Measurements from ENCODE around the gene DNTT. TPM values are rescaled to one million over a fixed set of nuclear protein-coding genes. Genes with fewer than 3 reads are reported as not detected.
A peak's percentile ranks its signal among the peaks of the same experiment; 100 is the strongest.

DNTT gene
- total RNA-seq, 2 experiments from 2014 or later: 0.16 to 0.32 TPM

DNA sequence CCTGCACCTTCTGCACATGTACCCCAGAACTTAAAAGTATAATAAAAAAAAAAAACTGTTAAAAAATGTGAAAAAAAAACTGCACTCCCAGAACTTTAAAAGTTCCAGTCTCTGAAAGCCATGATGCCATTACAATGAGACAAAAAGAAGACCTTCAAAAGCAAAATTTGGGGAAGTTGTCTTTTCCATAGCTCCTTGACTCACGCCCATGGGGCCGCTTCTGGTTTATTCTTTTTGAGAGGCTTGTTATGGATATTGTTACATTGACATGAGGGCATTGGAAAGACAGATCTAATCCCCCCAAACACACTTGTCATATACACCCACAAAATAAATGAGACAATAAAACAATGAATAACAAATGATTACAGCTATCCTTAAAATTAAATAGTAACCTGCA, 33.7 kb upstream of the DNTT start:
- Histone ChIP-seq H4K20me1 (ENCODE audit: insufficient read depth, low read length) (peaks cover 35% of the 10 kb centered on the region), H3K4me2 (ENCODE audit: low read length) (peak overlapping the region; percentile 93), H2AFZ (ENCODE audit: low read length) (no peak overlapping the region), H3K9me3 (ENCODE audit: low read length) (no peaks in the 10 kb centered on the region), H3K79me2 (ENCODE audit: insufficient read depth, low read depth, low read length) (peaks cover 73% of the 10 kb centered on the region), H3K27ac (ENCODE audit: low read depth, low read length, poor library complexity, severe bottlenecking) (peak overlapping the region; percentile 100), H3K9me2 (ENCODE audit: insufficient read depth, low read length) (no peaks in the 10 kb centered on the region), H3K4me1 (ENCODE audit: insufficient read depth, low read length, poor library complexity, severe bottlenecking) (peaks cover 58% of the 10 kb centered on the region), H3K4me3 (ENCODE audit: low read depth, low read length, poor library complexity, severe bottlenecking) (peak overlapping the region; percentile 90), H3K36me3 (ENCODE audit: insufficient read depth, low read length) (peaks cover 52% of the 10 kb centered on the region)
- BruUV-seq (replicated peaks): no TSS peak
- ChIA-PET POLR2A (interaction anchor here (0.7 to 9.8 kb wide), 17 partner anchors 9 to 1369 kb away, joined by 3 to 176 read pairs (median 6); no protein-coding TSS in a partner anchor), CTCF (ENCODE audit: unreplicated experiment) (interaction anchor here (0.9 to 1.5 kb wide), 4 partner anchors 9 to 47 kb away, joined by 4 to 8 read pairs (median 6); no protein-coding TSS in a partner anchor)
- no peak for DNase-seq (ENCODE audit: low spot score)
- TF ChIP-seq, protein P1, sequence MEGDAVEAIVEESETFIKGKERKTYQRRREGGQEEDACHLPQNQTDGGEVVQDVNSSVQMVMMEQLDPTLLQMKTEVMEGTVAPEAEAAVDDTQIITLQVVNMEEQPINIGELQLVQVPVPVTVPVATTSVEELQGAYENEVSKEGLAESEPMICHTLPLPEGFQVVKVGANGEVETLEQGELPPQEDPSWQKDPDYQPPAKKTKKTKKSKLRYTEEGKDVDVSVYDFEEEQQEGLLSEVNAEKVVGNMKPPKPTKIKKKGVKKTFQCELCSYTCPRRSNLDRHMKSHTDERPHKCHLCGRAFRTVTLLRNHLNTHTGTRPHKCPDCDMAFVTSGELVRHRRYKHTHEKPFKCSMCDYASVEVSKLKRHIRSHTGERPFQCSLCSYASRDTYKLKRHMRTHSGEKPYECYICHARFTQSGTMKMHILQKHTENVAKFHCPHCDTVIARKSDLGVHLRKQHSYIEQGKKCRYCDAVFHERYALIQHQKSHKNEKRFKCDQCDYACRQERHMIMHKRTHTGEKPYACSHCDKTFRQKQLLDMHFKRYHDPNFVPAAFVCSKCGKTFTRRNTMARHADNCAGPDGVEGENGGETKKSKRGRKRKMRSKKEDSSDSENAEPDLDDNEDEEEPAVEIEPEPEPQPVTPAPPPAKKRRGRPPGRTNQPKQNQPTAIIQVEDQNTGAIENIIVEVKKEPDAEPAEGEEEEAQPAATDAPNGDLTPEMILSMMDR (conservative IDR thresholded peaks at IDR 0.05; ENCODE audit: low read length): no peak
- no peak for TF ChIP-seq EZH2phosphoT487 (IDR thresholded peaks at IDR 0.05; ENCODE audit: borderline replicate concordance, low read depth, low read length)
- intact Hi-C loops (cut with micrococcal nuclease; ENCODE audit: unreplicated experiment): loop anchor here (5.0 to 10.0 kb wide), 3 partner anchors 404 to 562 kb away; partner anchors contain the start of genes ENTPD1 and LCOR

DNA sequence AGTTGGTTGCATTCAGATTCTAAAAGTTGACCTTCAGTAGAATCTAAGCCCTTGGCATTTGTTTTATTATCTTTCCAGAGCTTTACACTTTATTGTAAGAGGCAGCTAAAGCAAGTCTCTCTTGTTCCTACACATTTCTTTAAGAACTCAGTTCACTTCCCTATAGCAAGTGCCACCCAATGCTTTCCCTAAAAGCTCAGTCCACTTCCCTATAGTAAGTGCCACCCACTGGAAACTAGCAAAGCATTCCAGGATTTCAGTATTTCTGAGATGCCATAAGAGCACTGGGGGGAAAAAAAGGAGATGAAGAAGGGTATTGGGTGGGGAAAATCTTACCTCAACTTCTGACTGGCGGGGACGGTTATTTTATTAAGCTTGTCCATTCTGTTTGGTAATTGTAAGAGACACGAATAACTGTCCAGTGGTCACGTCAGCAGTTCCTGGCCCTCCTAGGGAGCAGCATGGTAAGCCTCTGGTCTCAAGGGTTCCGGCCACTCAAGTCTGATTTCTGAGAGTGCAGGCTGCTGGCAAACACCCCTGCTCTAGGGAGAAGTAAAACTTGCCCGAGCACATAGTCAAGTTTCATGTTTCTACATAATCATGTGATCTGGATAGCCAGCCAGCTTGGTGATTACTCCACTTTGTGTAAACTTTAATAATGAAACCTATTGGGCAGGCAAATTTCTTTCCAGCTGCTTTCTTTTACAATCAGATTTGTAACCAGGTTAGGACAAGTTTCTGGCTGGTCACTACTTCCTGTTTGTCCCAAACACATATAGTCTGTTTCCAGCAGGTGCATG, 33.0 kb upstream of the DNTT start, which contains the start of gene BLNK:
BLNK (minus strand) TSS at position 554 of the 800 bp plus-strand sequence; CDS start at position 383, 171 bp downstream.
- no peak within 1 kb of the TSS; the same call in 1 of the 2 replicates for H2AFZ ChIP-seq (ENCODE audit: low read length)
- H3K4me3 ChIP-seq (ENCODE audit: low read depth, low read length, poor library complexity, severe bottlenecking): peak within 1 kb of the TSS; percentile 90
- H3K9me2 ChIP-seq (ENCODE audit: insufficient read depth, low read length): no peaks in the 10 kb centered on the region
- ChIA-PET POLR2A (interaction anchor here (0.6 to 9.8 kb wide), 19 partner anchors 8 to 1369 kb away, joined by 3 to 176 read pairs (median 6); no protein-coding TSS in a partner anchor), CTCF (ENCODE audit: unreplicated experiment) (interaction anchor here (0.6 to 1.5 kb wide), 2 partner anchors 16 to 19 kb away, joined by 3 to 7 read pairs; no protein-coding TSS in a partner anchor)
- DNase-seq (ENCODE audit: low spot score): peak; percentile 89
- peaks cover 58% of the 10 kb centered on the region for H3K4me1 ChIP-seq (ENCODE audit: insufficient read depth, low read length, poor library complexity, severe bottlenecking)
- H3K4me2 ChIP-seq (ENCODE audit: low read length): peak within 1 kb of the TSS; percentile 93
- TSS peak; percentile 80 for BruUV-seq (replicated peaks)
- TF ChIP-seq, protein P1 (conservative IDR thresholded peaks at IDR 0.05; ENCODE audit: low read length): no peak
- no peak for TF ChIP-seq EZH2phosphoT487 (IDR thresholded peaks at IDR 0.05; ENCODE audit: borderline replicate concordance, low read depth, low read length)
- H3K9me3 ChIP-seq (ENCODE audit: low read length): no peaks in the 10 kb centered on the region
- intact Hi-C loops (cut with micrococcal nuclease; ENCODE audit: unreplicated experiment): loop anchor here (1.0 to 10.0 kb wide), 5 partner anchors 22 to 561 kb away; partner anchors contain the start of genes ENTPD1 and LCOR
- peaks cover 46% of the 10 kb centered on the region for H3K36me3 ChIP-seq (ENCODE audit: insufficient read depth, low read length)
- peak within 1 kb of the TSS; percentile 100 for H3K27ac ChIP-seq (ENCODE audit: low read depth, low read length, poor library complexity, severe bottlenecking)
- peaks cover 32% of the 10 kb centered on the region for H4K20me1 ChIP-seq (ENCODE audit: insufficient read depth, low read length)
- H3K79me2 ChIP-seq (ENCODE audit: insufficient read depth, low read depth, low read length): peaks cover 66% of the 10 kb centered on the region

All from OCI-LY7 (cell line).